ENCODE results near the gene FGR.

FGR gene

GRCh38 chr1:27572679-27573426 is 62.1 kb downstream of the FGR start:
- FAIRE-seq (no peak), DNase-seq (ENCODE audit: extremely low spot score, insufficient read length, low read depth) (no peak)

- no peak for DNase-seq (ENCODE audit: extremely low spot score, insufficient read length, low read depth)
- no peak for FAIRE-seq
Observed at GRCh38 chr1:27572019-27572678, 62.8 kb downstream of the FGR start.

GRCh38 chr1:27571439-27572018 is 63.5 kb downstream of the FGR start:
- FAIRE-seq (no peak), DNase-seq (ENCODE audit: extremely low spot score, insufficient read length, low read depth) (no peak)

GRCh38 chr1:27570784-27571183 is 64.2 kb downstream of the FGR start:
- FAIRE-seq (no peak), DNase-seq (ENCODE audit: extremely low spot score, insufficient read length, low read depth) (no peak)

GRCh38 chr1:27570356-27570755 is 64.6 kb downstream of the FGR start:
- DNase-seq (ENCODE audit: extremely low spot score, insufficient read length, low read depth) (no peak), FAIRE-seq (no peak)

- FAIRE-seq (no peak), DNase-seq (ENCODE audit: extremely low spot score, insufficient read length, low read depth) (no peak)
Observed at GRCh38 chr1:27569506-27570291, 65.3 kb downstream of the FGR start.

GRCh38 chr1:27569088-27569460 is 65.9 kb downstream of the FGR start:
- FAIRE-seq (no peak), DNase-seq (ENCODE audit: extremely low spot score, insufficient read length, low read depth) (no peak)

GRCh38 chr1:27568300-27569087 is 66.5 kb downstream of the FGR start:
- FAIRE-seq (peak; percentile 85), DNase-seq (ENCODE audit: extremely low spot score, insufficient read length, low read depth) (peak; percentile 96)

- no peak for DNase-seq (ENCODE audit: extremely low spot score, insufficient read length, low read depth)
- FAIRE-seq: no peak
Observed at GRCh38 chr1:27567971-27568299, 67.0 kb downstream of the FGR start.

- no peak for FAIRE-seq
Observed at GRCh38 chr1:27567146-27567526, 67.8 kb downstream of the FGR start.

GRCh38 chr1:27566462-27567145 is 68.4 kb downstream of the FGR start:
- FAIRE-seq: no peak
- no peak for DNase-seq (ENCODE audit: extremely low spot score, insufficient read length, low read depth)

More at GRCh38 chr1:27567146-27567526, 67.8 kb downstream of the FGR start:
- DNase-seq (ENCODE audit: extremely low spot score, insufficient read length, low read depth): no peak

- no peak for FAIRE-seq
- no peak for DNase-seq (ENCODE audit: extremely low spot score, insufficient read length, low read depth)
Observed at GRCh38 chr1:27564710-27565649, 70.0 kb downstream of the FGR start.

- DNase-seq (ENCODE audit: extremely low spot score, insufficient read length, low read depth) (no peak), FAIRE-seq (no peak)
Observed at GRCh38 chr1:27563591-27564471, 71.2 kb downstream of the FGR start.

- no peak for DNase-seq (ENCODE audit: extremely low spot score, insufficient read length, low read depth)
- FAIRE-seq: no peak
Observed at GRCh38 chr1:27563341-27563590, 71.7 kb downstream of the FGR start.

GRCh38 chr1:27562534-27563340 is 72.2 kb downstream of the FGR start:
- FAIRE-seq (no peak), DNase-seq (ENCODE audit: extremely low spot score, insufficient read length, low read depth) (no peak)

Measured in GM18507 (cell line).